Mesodermal cell (in vitro differentiated cells): ENCODE data around the gene GAPT. TPM values are rescaled to one million over a fixed set of nuclear protein-coding genes. Genes with fewer than 3 reads are reported as not detected.
A peak's percentile ranks its signal among the peaks of the same experiment; 100 is the strongest.

Source experiments
- H3K27ac ChIP-seq: 2 replicates; pipeline ENCODE4 v1.7.0; 2013; ENCODE audit warnings: mild to moderate bottlenecking, low read depth, low read length, moderate library complexity; ENCODE audit not compliant: severe bottlenecking
- H3K36me3 ChIP-seq: 2 replicates; pipeline ENCODE4 v1.7.1; 2013; ENCODE audit warnings: mild to moderate bottlenecking, low read length, moderate library complexity; ENCODE audit not compliant: control insufficient read depth, insufficient read depth
- H3K4me1 ChIP-seq: one replicate; pipeline ENCODE4 v1.7.1; 2013; ENCODE audit warnings: mild to moderate bottlenecking, low read length; ENCODE audit not compliant: insufficient read depth, control insufficient read depth, poor library complexity, severe bottlenecking
- H3K4me3 ChIP-seq: 2 replicates; pipeline ENCODE4 v1.7.0; 2013; ENCODE audit warnings: low read length, control low read depth, mild to moderate bottlenecking; ENCODE audit not compliant: insufficient read depth, poor library complexity, severe bottlenecking; ENCODE audit errors: extremely low read depth
- H3K9me3 ChIP-seq: 2 replicates; pipeline ENCODE4 v1.7.1; 2013; ENCODE audit warnings: mild to moderate bottlenecking, low read length, moderate library complexity; ENCODE audit not compliant: control insufficient read depth
- WGBS, 2 experiments: methylation state at CpG; one replicate each; pipeline ENCODE4 v1.1.5; 2013; ENCODE audit warnings: missing lambda C conversion rate in 2 of 2; ENCODE audit not compliant: insufficient coverage in 2 of 2; 5-methylcytosine and 5-hydroxymethylcytosine counted together
- polyA plus RNA-seq, 2 experiments: library from polyadenylated mRNA; stranded (reverse); fragments of 50-300 nt; gene quantifications; one replicate each; pipeline ENCODE4 v1.2.3, GENCODE V29; 2013

The GAPT gene
- 0.63 TPM for polyA plus RNA-seq (2013, experiment 1 of 2)
- polyA plus RNA-seq (2013, experiment 2 of 2), result 0.20 TPM

DNA sequence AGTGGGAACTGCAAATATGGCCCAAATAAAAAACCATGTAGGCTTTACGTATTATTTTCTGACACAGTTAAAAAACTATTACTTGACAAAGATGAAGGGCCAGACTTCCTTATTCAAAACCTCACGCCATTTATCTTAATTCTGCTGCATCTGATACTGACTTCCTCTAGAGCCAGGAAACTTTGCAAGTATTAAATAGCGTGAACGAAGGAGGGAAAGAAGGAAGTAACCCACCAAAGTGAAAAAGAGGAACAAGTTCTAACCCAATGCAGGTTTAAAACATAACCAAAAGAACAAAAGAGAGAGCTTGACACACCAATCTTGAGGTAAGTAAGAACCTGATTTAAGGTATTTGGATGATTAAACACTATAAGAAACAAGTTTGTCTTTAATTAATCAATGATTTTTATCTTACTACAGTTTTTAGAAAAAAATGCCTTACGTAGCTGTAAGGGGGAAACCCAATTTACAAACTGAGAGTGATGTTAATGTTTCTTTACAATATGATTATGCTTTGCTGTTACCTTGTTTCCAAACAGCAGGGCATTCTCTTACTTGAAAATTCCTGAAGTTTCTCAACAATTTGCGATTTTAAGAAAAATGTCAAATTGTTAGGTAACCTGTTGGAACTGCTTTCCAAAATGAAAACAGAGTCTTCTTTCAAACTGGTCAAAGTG lies at the start of gene GAPT:
Gene GAPT (plus strand): TSS at position 220 of the 677 bp plus-strand sequence. CDS start 3,102 bp downstream, outside the sequence.
- no peaks in the 10 kb centered on the region for H3K4me1 ChIP-seq
- H3K36me3 ChIP-seq, result no peaks in the 10 kb centered on the region
- no peak within 1 kb of the TSS for H3K4me3 ChIP-seq
- no peaks in the 10 kb centered on the region for H3K9me3 ChIP-seq
- no peak within 1 kb of the TSS for H3K27ac ChIP-seq
- WGBS, 2 experiments, result 80 to 93% methylated on average over 1 to 2 of the region's 6 CpGs

DNA sequence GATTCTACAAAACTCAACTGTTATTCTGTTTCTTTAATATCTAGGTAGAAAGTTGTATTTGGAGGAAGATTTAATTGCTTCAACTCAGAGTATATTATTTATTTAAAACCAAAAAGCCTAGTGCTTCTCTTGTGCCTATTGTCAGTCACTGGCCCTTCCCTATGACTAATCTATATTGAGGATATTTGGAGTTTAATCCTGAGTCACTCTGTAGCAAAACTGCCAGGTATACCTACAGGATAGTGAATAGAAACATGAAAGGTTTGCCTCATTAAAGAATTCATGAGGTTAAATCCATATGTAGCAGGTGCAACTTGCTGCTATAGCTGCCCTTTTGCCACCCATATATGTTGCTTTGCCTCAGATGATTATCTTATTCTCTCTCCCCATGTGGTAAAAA lies 46.4 kb upstream of the GAPT start:
- H3K9me3 ChIP-seq, result no peaks in the 10 kb centered on the region
- no peak overlapping the region for H3K27ac ChIP-seq
- H3K4me3 ChIP-seq, result no peak overlapping the region
- no peaks in the 10 kb centered on the region for H3K4me1 ChIP-seq
- H3K36me3 ChIP-seq, result no peaks in the 10 kb centered on the region

DNA sequence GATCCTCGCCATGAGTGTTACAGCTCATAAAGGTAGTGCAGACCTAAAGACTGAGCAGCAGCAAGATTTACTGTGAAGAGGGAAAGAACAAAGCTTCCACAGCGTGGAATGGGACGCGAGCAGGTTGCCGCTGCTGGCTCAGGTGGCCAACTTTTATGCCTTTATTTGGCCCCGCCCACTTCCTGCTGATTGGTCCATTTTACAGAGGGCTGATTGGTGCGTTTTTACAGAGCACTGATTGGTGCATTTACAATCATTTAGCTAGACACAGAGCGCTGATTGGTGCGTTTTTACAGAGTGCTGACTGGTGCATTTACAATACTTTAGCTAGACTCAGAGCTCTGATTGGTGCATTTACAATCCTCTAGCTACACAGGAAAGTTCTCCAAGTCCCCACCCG lies 45.2 kb upstream of the GAPT start:
- Histone ChIP-seq H3K9me3 (no peaks in the 10 kb centered on the region), H3K27ac (no peak overlapping the region), H3K4me3 (no peak overlapping the region), H3K4me1 (no peaks in the 10 kb centered on the region), H3K36me3 (no peaks in the 10 kb centered on the region)
- WGBS, 2 experiments, result 91 to 96% methylated on average over 8 to 9 of the region's 10 CpGs

DNA sequence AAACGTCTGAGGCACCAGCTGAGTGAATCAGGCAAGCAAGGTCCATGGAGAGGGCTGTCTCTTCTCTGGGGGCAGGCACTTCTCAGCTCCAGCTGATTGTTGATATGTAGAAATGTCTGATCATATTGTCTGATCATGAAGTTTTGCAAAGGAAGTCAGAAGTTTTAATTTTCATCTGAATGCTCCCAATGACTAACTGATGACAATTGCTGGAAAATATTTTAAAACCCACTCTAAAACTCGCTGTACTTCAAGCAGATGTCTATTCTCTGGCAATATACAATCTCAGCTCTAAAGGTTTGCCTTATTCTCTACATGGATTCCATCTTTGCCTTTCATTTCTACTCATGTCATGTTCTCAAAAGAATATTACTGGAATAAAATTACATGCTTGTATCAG lies 44.0 kb upstream of the GAPT start:
- Histone ChIP-seq H3K9me3 (no peaks in the 10 kb centered on the region), H3K4me3 (no peak overlapping the region), H3K27ac (no peak overlapping the region), H3K36me3 (no peaks in the 10 kb centered on the region), H3K4me1 (no peaks in the 10 kb centered on the region)
- WGBS, 2 experiments, result 89 to 94% methylated on average over 1 to 2 of the region's 2 CpGs

DNA sequence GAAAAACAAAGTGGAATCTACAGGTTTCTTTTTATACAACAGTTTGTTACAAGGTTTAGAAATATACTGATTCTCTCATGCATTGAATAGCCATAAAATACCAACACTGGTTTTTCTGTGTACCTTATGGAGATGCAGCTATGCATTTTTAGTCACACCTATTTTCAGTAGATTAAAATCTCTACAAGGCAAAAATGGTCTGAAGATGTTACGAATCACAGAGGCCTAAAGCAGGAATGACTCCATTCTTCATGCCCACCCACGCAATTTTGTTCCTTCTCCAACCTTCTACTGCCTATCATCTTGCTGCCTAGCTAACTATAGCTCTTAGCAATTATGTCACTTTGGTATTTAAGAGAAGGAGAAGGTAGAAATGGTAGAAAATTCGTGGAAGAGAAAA lies 41.2 kb upstream of the GAPT start:
- Histone ChIP-seq H3K4me1 (no peaks in the 10 kb centered on the region), H3K27ac (no peak overlapping the region), H3K9me3 (no peaks in the 10 kb centered on the region), H3K4me3 (no peak overlapping the region), H3K36me3 (peaks cover 24% of the 10 kb centered on the region)
- 93 to 100% methylated on average over 1 to 2 of the region's 3 CpGs for WGBS, 2 experiments

DNA sequence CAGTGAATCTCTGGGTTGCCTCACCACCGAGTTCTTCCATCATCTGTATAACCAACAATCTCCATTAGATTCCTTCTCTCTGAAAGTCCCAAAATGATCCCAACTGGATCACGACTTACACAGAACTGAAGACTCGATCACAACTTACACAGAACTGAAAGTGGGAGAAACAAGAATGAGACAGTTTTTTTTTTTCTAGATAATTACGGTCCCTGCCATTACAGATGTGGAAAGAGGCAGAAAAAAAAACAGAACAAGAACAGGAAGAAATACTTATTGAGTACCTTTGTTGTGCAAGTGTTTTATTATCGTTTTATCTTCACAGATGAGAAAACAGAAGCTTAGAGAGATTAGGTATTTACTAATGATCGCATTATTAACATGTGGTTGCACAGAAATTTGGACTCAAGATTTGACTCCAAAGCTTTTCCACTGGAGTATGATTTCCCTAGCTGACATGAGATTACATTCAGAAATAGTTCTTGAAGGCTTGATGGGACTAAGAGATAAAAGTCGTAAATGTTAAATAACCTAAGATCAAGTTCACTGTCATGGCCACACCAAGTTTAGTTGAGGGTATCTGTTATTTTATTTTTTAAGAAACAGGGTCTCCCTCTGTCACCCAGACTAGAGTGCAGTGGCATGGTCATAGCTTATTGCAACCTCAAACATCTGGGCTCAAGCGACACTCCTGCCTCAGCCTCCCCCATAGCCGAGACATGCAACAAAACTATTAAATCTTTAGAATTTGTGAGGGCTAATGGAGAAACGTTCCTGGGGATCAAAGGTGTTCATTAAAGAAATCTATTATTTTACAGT lies 40.2 kb upstream of the GAPT start:
- H3K9me3 ChIP-seq, result no peaks in the 10 kb centered on the region
- H3K27ac ChIP-seq, result no peak overlapping the region
- 97 to 100% methylated on average over 3 to 7 of the region's 10 CpGs for WGBS, 2 experiments

DNA sequence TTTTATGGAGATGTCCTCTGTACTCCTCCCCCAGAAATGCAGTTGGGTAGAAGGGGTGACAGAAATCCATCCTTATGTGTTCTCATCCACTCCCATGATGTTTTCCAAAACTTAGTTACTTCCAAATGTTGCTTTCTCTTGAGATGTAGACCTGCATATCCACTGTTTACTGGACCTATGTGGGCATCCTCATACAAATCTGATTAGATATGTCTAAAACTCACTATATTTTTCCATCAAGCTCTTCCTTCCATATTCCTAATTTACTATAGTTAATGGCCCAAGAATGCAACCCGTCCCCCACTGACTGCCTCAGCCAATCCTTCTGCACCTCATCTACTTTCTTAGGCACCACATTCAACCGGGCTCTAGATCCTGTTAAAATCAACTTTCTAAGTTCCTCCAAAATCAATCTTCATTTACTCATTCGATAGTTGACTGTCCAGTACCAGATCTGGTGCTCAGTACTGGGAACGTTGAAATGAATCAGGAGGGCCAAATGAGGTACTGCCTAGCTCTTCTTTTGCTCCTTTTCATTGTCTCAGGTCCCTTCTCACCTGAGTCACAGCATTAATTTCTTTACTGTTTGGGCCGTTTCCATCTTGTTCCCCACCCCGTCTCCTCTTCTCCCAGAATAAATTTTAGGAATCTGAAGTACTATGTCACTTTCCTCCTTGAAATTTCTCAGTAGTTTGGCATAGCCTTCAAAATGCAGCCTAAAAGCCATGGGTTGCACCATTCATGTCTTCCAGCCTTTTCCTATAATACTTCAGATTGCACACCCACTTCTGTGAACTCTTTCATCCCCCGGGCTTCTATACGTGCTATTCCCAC lies 39.3 kb upstream of the GAPT start:
- H3K27ac ChIP-seq, result no peak overlapping the region
- H3K4me3 ChIP-seq, result no peak overlapping the region
- 92 to 98% methylated on average over 8 of the region's 8 CpGs for WGBS, 2 experiments
- peaks cover 43% of the 10 kb centered on the region for H3K36me3 ChIP-seq
- peaks cover 5% of the 10 kb centered on the region for H3K4me1 ChIP-seq
- H3K9me3 ChIP-seq, result no peaks in the 10 kb centered on the region

More for the DNA sequence above, 40.2 kb upstream of the GAPT start:
- Histone ChIP-seq H3K36me3 (peaks cover 34% of the 10 kb centered on the region), H3K4me3 (no peak overlapping the region), H3K4me1 (peaks cover 5% of the 10 kb centered on the region)

DNA sequence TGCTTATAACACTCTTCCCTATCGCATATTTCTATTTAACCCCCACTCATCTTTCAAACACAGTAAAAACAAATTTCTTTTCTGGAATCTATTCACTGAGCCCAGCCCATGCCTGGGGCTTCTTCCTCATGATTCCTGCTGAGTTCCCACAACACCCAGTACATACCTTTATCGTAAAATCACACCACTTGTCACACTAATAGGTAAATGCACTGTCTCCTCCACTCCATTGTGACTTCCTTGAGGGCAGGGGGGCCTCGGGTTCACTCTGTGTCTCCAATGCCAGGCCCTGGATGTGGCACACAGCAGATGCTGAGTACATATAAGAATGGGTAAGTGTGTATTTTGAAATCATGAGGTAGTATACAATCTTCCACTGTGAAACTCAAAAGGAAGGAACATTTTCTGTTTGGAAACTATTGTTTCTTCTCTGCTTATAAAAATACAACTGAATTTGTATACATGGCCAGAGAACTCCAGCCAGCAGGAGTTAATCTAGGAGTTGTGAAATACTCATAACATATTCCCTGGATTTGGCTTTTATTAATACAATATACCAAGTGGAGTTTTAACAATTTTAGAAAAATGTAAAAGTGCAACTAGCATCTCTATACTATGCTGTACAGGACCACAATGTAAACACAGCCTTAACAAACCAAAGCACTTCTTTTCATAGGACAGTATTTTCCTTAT lies 38.5 kb upstream of the GAPT start:
- Histone ChIP-seq H3K27ac (no peak overlapping the region), H3K9me3 (no peaks in the 10 kb centered on the region), H3K4me1 (peaks cover 8% of the 10 kb centered on the region), H3K36me3 (peaks cover 51% of the 10 kb centered on the region), H3K4me3 (no peak overlapping the region)
- WGBS, 2 experiments, result 93 to 94% methylated on average over 2 to 3 of the region's 3 CpGs

DNA sequence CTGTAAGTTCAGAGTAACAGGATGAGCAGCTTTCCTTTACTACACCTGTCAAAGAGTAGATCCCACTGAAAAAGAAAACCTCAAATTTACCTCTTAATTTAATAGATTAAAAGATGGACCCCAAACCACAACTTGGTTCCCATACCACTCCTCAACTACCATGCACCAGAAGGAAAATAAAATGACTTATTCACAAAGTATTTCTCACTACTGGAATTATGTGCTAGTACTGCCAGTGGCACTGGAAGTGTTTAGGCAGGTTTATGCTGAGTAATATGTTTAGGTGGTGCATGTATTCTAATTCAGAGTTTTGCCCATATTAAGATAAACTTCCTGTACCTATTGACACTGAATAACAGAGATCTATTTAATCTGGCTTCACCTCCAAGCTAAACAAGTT lies 37.9 kb upstream of the GAPT start:
- peaks cover 57% of the 10 kb centered on the region for H3K36me3 ChIP-seq
- peaks cover 8% of the 10 kb centered on the region for H3K4me1 ChIP-seq
- peak overlapping the region; percentile 85 for H3K4me3 ChIP-seq
- H3K9me3 ChIP-seq, result no peaks in the 10 kb centered on the region
- peak overlapping the region; percentile 52 for H3K27ac ChIP-seq

DNA sequence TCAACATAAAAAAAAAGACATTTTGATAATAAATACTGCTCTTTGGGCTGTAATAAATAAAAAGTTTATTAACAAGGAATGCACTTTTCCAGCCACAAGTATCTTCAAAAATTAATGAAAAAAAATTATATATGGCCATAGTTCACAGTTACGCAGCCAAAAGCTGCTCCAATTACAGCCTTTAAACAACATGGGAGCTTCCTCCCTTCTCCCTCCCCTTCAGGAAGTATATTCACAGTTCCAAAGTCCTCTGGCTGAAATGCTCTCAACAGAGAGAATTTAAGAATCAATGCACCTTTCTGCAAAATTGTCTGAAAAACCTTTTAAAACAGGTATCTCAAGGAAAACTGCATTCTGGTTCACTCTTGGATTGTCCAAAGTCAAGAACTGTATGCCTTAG lies 37.2 kb upstream of the GAPT start:
- peak overlapping the region; percentile 52 for H3K27ac ChIP-seq
- peaks cover 8% of the 10 kb centered on the region for H3K4me1 ChIP-seq
- peaks cover 64% of the 10 kb centered on the region for H3K36me3 ChIP-seq
- peak overlapping the region; percentile 85 for H3K4me3 ChIP-seq
- no peaks in the 10 kb centered on the region for H3K9me3 ChIP-seq
- whole genome bisulfite sequencing, 2 experiments, result 100% methylated on average over 1 of the region's 1 CpG; no CpG with 5 or more reads in 1 of the 2 experiments
